ENCODE measurements around the gene RPGR.

DNA sequence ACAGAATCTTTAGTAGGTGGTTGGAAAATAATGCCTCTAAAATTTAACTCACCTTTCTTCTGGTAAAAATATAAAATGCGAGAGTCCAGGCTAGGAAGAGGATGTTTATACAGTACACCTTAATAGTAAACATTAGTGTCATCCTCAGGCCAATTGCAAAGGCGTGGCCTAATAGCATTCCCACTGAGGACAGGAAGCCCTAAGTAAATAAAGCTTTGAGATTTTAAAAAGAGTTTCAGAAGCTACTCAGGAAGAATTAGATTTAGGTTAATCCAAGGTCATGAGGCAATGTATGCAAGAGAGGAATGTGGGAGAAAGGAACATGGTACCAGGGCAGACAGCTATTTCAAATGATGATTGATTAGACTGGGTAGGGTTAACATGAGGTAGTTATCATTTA is 49.5 kb downstream of the RPGR start:
- TF ChIP-seq, protein P1, sequence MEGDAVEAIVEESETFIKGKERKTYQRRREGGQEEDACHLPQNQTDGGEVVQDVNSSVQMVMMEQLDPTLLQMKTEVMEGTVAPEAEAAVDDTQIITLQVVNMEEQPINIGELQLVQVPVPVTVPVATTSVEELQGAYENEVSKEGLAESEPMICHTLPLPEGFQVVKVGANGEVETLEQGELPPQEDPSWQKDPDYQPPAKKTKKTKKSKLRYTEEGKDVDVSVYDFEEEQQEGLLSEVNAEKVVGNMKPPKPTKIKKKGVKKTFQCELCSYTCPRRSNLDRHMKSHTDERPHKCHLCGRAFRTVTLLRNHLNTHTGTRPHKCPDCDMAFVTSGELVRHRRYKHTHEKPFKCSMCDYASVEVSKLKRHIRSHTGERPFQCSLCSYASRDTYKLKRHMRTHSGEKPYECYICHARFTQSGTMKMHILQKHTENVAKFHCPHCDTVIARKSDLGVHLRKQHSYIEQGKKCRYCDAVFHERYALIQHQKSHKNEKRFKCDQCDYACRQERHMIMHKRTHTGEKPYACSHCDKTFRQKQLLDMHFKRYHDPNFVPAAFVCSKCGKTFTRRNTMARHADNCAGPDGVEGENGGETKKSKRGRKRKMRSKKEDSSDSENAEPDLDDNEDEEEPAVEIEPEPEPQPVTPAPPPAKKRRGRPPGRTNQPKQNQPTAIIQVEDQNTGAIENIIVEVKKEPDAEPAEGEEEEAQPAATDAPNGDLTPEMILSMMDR (IDR thresholded peaks at IDR 0.05), result no peak
- TF ChIP-seq POLR2A (IDR thresholded peaks at IDR 0.05), result no peak
